Spleen (tissue), 7 donors: ENCODE measurements around the gene EIF2B1.

ENCODE experiments used
- POLR2AphosphoS5 ChIP-seq, 3 donors: sonication (generic); formaldehyde crosslinking; IDR thresholded peaks; one replicate each; pipeline ENCODE4 v1.5.1; 2017; ENCODE audit warnings: antibody characterized with exemption in 3 of 3
- TF ChIP-seq, protein P1 (sequence below), 11 experiments: fragments of 200-600 bp in 7 of 11; fragments of 450-650 bp in 4 of 11; sonication (generic) in 4 of 11; IDR thresholded peaks in 8 of 11; conservative IDR thresholded peaks in 3 of 11; 1 replicate in 7 of 11; 2 replicates in 4 of 11; pipeline versions ENCODE4 v1.4.0 to v1.8.0; 2016 to 2021; ENCODE audit warnings: antibody characterized with exemption in 11 of 11, inconsistent platforms in 4 of 11, mild to moderate bottlenecking in 1 of 11
- donor health status: DM: no; HTN: no; CAD: no; lungs with moderate emphysema.
- donor health status: DM: no; HTN: no; CAD: no.
- donor health status: DM: no; HTN: no; CAD: no.

DNA sequence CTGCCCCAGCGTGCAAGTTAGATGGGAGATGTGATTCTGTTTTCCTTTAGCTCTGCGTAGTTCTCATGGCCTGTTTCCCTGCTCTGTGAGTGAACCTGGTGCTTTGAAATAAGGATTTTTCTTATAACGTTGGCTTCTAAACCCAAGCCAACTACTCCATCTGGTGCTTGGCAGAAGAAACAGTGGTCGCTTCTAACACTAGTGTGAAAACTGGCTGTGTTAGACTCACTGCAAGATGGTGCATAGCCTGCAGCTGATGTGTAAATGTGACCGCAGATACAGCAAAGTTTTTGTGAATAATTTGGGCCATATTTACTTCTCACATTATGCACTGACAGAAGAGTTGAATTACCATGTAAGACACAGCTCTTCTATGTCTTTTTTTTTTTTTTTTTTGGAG, 12.4 kb upstream of the EIF2B1 start:
- TF ChIP-seq POLR2AphosphoS5 (IDR thresholded peaks at IDR 0.05), result no peak
- TF ChIP-seq, protein P1, sequence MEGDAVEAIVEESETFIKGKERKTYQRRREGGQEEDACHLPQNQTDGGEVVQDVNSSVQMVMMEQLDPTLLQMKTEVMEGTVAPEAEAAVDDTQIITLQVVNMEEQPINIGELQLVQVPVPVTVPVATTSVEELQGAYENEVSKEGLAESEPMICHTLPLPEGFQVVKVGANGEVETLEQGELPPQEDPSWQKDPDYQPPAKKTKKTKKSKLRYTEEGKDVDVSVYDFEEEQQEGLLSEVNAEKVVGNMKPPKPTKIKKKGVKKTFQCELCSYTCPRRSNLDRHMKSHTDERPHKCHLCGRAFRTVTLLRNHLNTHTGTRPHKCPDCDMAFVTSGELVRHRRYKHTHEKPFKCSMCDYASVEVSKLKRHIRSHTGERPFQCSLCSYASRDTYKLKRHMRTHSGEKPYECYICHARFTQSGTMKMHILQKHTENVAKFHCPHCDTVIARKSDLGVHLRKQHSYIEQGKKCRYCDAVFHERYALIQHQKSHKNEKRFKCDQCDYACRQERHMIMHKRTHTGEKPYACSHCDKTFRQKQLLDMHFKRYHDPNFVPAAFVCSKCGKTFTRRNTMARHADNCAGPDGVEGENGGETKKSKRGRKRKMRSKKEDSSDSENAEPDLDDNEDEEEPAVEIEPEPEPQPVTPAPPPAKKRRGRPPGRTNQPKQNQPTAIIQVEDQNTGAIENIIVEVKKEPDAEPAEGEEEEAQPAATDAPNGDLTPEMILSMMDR (IDR thresholded peaks at IDR 0.05 in 8 of 11, conservative IDR thresholded peaks at IDR 0.05 in 3 of 11), result no peak
